ENCODE results near the gene STK24. TPM values are rescaled to one million over a fixed set of nuclear protein-coding genes. Genes with fewer than 3 reads are reported as not detected.

STK24 gene
- total and polyA plus RNA-seq, 10 of the 15 experiments (the other 5 are each of a cell fraction or from before 2014, with no cell fraction given): 7.5 to 115 (median 52.9) TPM

- RAD21 ChIA-PET (ENCODE audit: unreplicated experiment): no interaction called here
- Histone ChIP-seq H2AFZ (ENCODE audit: control insufficient read depth, low read depth, low read length) (no peak overlapping the region), H4K20me1 (ENCODE audit: control insufficient read depth, insufficient read depth) (no peaks in the 10 kb centered on the region), H3K9ac (ENCODE audit: control insufficient read depth, insufficient read depth, low read length) (no peak overlapping the region), H3K4me3 (no peak overlapping the region), H3K27ac (ENCODE audit: control insufficient read depth, insufficient read depth) (no peak overlapping the region), H3K4me1 (ENCODE audit: control insufficient read depth, insufficient read depth, low read length) (peaks cover 11% of the 10 kb centered on the region), H3K79me2 (ENCODE audit: control insufficient read depth, insufficient read depth, low read length) (no peaks in the 10 kb centered on the region), H3K9me3 (replicated peaks; ENCODE audit: control insufficient read depth, insufficient read depth, low read length) (no peaks in the 10 kb centered on the region), H3K4me2 (ENCODE audit: control insufficient read depth, insufficient read depth) (no peak overlapping the region), H3K27me3 (replicated peaks in 1 of 2; ENCODE audit: control insufficient read depth in 2 of 2, insufficient read depth in 2 of 2, low read length in 1 of 2) (no peaks in the 10 kb centered on the region), H3K36me3 (ENCODE audit: control insufficient read depth in 2 of 2, insufficient read depth in 2 of 2, low read length in 1 of 2) (no peaks in the 10 kb centered on the region)
- TF ChIP-seq POU2F2 (IDR thresholded peaks at IDR 0.05; ENCODE audit: borderline replicate concordance, low read depth, low read length) (no peak), SUZ12 (IDR thresholded peaks at IDR 0.05; ENCODE audit: unreplicated experiment) (no peak), SPI1 (IDR thresholded peaks at IDR 0.05; ENCODE audit: borderline replicate concordance, insufficient read depth, low read depth, low read length) (no peak), CBX5 (IDR thresholded peaks at IDR 0.05; ENCODE audit: low read depth) (no peak), ZBTB11 (CRISPR knock-in tag; IDR thresholded peaks at IDR 0.05) (no peak), ZNF274 (IDR thresholded peaks at IDR 0.05; ENCODE audit: insufficient read depth, insufficient read length) (no peak), IKZF1 (conservative IDR thresholded peaks at IDR 0.05) (no peak), HDGF (IDR thresholded peaks at IDR 0.05) (no peak), EGR1 (IDR thresholded peaks at IDR 0.05; ENCODE audit: borderline replicate concordance in 1 of 2, low read depth in 2 of 2, low read length in 2 of 2) (no peak), RBBP5 (conservative IDR thresholded peaks at IDR 0.05) (no peak), ZZZ3 (IDR thresholded peaks at IDR 0.05; ENCODE audit: control insufficient read depth, insufficient read length, low read depth) (no peak), CEBPB (IDR thresholded peaks at IDR 0.05; ENCODE audit: borderline replicate concordance in 1 of 2, low read depth in 2 of 2, low read length in 2 of 2) (no peak), YY1 (IDR thresholded peaks at IDR 0.05; ENCODE audit: low read depth, low read length) (no peak), ZBTB33 (IDR thresholded peaks at IDR 0.05) (no peak), CBFB (IDR thresholded peaks at IDR 0.05; ENCODE audit: low read depth) (no peak), KAT2A (conservative IDR thresholded peaks at IDR 0.05; ENCODE audit: control insufficient read depth, low read depth, low read length) (no peak), KDM1A (IDR thresholded peaks at IDR 0.05; ENCODE audit: borderline replicate concordance) (no peak), TARDBP (IDR thresholded peaks at IDR 0.05; ENCODE audit: borderline replicate concordance) (no peak)
- 66% methylated on average over 4 of the region's 4 CpGs for WGBS (ENCODE audit: insufficient coverage, insufficient replicate concordance, low lambda C conversion rate, missing lambda C conversion rate)
- BruUV-seq (replicated peaks): no TSS peak
- intact Hi-C loops (cut with micrococcal nuclease; ENCODE audit: unreplicated experiment) (no loop called here), in situ Hi-C loops (cut with MboI) (no loop called here)
- no peak for DNase-seq (ENCODE audit: low read depth, low spot score)
- POLR2A ChIA-PET: interaction anchor here (0.6 kb wide), 1 partner anchor 464 kb away, joined by 3 read pairs; no protein-coding TSS in a partner anchor
- FAIRE-seq: no peak
- CTCF ChIA-PET: interaction anchor here (1.4 to 1.9 kb wide), 2 partner anchors 41 to 55 kb away, joined by 3 to 5 read pairs; no protein-coding TSS in a partner anchor
- ATAC-seq: no peak
- SMC1A ChIA-PET (ENCODE audit: uncharacterized antibody, unreplicated experiment): interaction anchor here (0.9 to 1.5 kb wide), 4 partner anchors 9 to 153 kb away, joined by 3 to 4 read pairs (median 4); no protein-coding TSS in a partner anchor
Measured at GRCh38 chr13:98598043-98598442, 21.1 kb upstream of the STK24 start.
